Fibroblast of skin of scalp (primary cell): Measurements from ENCODE around the gene PTPN6.

Experiments
- DNase-seq: peaks from one replicate; pipeline ENCODE4 v3.0.0-alpha.2; 2013

PTPN6 gene

DNA sequence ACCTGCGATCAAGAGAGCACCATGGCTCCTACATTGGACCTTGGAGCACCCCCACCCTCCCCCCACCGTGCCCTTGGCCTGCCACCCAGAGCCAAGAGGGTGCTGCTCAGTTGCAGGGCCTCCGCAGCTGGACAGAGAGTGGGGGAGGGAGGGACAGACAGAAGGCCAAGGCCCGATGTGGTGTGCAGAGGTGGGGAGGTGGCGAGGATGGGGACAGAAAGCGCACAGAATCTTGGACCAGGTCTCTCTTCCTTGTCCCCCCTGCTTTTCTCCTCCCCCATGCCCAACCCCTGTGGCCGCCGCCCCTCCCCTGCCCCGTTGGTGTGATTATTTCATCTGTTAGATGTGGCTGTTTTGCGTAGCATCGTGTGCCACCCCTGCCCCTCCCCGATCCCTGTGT lies 9.4 kb upstream of the PTPN6 start:
- DNase-seq = no peak

DNA sequence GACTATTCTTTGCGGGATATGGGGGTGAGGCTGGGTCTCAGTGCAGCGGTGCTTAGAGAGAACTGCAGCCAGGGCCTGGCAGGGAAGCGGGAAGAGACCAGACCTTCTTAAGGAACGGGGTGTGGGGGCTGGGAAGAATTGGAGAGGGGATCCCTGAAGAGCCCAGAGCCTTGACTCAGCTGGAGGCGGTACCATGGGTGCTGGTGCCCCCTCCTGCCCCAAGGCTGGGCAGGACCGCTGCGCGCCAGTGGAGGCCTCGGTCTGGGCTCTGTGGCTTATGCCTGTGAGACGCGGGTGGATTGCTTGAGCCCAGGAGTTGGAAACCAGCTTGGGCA lies 8.9 kb upstream of the PTPN6 start:
- peak; percentile 29 for DNase-seq

DNA sequence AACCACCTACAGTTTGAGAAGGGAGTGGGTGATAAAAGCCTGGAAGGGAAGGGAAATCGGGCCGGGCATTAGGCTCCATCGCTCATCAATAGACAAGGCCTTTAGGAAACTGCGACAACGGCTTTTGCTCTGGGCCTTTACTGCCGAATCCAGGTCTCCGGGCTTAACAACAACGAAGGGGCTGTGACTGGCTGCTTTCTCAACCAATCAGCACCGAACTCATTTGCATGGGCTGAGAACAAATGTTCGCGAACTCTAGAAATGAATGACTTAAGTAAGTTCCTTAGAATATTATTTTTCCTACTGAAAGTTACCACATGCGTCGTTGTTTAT lies 7.8 kb upstream of the PTPN6 start:
- peak; percentile 93 for DNase-seq

DNA sequence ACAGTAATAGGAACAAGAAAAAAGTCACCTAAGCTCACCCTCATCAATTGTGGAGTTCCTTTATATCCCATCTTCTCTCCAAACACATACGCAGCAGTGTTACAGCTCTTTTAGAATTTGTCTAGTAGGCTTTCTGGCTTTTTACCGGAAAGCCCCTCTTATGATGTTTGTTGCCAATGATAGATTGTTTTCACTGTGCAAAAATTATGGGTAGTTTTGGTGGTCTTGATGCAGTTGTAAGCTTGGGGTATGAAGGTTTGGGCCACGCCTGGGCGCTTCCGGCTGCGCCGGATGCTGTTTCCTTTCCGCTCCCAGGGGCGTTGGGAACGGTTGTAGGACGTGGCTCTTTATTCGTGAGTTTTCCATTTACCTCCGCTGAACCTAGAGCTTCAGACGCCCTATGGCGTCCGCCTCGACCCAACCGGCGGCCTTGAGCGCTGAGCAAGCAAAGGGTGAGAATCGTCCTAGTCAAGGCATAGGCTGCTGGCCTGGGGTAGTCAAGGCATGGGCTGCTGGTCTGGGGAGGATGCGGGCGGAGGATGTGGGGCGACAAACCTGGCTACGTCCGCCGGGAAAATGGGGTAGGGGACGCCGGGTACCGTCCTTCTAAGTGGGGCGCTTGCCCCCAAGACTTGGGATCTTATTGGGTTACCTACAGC lies 7.3 kb upstream of the PTPN6 start, which contains the start of the genes C12orf57 and RNU7-1:
Gene C12orf57 (plus strand): TSS at position 301 of the 659 bp plus-strand sequence. CDS start 100 bp downstream, at position 401.
Gene RNU7-1 (plus strand): TSS at position 95 of the 659 bp plus-strand sequence.
- peak; percentile 97 for DNase-seq

DNA sequence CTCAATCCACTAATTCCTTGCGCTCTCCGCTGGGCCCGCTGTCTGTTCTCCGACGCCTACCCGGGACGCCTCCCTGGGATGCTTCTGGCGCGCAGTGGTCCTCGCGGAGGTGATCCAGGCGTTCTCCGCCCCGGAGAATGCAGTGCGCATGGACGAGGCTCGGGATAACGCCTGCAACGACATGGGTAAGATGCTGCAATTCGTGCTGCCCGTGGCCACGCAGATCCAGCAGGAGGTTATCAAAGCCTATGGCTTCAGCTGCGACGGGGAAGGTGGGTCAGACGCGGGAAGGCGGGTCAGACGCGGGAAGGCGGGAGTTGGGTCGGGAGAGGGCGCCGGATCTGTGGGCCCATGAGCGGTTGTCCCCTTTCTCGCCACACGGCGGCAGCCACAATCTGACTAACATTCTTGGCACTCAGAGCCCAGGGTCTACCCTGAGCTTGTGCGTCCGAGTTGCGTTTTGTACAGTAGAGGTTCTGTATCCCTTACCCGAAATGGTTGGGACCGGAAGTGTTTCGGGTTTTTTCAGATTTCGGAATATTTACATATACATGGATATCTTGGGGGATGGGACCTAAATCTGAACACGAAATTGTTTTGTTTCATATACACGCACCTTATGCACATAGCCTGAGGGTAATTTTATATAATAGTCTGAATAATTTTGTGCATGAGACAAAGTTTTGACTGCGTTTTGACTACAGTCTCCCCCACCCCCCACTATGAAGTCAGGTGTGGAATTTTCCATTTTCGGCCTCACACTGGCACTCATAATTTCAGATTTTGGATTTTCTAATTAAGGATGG lies 6.6 kb upstream of the PTPN6 start:
- DNase-seq = peak; percentile 93

DNA sequence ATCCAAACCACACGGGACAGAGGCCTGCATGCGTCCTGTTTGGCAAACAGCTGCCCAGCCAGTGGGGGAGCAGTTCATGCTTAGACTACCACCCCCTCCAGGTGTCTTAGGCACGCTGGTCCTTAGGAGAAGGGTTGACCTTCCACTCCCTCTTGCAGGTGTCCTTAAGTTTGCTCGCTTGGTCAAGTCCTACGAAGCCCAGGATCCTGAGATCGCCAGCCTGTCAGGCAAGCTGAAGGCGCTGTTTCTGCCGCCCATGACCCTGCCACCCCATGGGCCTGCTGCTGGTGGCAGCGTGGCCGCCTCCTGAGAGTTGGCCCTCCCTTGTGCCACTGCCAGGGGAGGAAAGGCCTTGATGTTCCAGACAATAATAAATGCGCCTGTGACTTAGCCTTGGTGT lies 5.5 kb upstream of the PTPN6 start:
- DNase-seq = no peak

DNA sequence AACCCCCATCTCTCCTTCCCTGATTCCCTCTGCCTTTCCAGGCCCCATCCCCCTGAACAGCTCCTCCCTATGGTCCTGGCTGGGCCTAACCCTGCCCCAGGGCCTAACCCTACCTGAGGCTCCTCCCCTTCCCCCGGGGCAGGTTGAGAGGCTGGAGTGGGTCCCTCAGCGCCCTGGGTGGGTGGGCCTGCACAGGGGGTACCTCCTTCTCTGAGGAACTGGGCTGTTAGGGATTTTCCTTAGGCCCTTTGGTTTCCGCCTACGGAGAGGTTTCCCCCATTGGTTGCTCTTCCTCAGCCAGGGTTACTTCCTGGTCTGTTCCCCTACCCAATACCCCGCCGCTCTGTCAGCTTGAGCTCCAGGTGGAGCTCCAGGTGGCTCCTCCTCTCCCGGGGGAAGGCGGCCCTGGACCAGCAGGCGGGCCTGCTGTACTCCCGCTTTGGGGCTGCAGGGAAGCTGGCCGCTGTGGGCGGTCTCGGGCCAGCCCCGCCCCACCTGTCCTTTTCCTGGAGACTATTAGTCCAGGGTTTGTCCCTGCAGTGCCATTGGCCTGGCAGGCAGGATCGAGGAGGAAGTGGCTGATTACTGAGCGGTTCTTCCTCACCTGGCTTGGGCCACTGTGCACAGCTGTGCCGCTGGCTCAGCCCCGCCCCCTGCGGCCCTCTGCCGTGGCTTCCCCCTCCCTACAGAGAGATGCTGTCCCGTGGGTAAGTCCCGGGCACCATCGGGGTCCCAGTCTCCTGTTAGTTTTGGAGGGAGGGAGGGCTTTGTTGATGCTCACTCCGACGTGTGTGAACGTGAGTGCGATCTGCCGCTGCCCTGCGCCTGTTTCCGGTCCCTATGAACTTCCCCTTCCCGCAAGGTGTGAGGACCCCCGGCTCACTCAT lies 4.9 kb upstream of the PTPN6 start:
- DNase-seq = no peak

DNA sequence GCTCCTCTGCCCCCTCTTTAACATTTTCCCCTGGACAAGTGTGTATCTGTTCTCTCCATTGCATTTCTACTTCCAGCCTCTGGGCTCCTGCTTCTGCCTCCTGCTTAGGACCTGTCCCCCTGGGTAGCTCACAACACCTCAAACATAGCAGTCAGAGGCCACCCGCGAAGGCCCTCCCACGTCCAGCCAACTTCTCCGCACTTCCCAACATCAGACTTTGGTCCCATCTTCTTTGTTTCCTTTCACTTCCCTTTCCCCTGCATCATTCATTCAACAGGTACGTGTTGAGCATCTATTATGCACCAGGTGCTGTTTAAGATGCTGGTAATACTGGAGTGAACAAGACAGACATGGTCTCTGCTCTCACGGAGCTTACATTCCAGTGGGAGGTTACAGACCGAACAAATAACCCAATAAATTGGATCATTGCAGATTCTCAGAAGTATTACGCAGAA lies 4.2 kb upstream of the PTPN6 start:
- no peak for DNase-seq

DNA sequence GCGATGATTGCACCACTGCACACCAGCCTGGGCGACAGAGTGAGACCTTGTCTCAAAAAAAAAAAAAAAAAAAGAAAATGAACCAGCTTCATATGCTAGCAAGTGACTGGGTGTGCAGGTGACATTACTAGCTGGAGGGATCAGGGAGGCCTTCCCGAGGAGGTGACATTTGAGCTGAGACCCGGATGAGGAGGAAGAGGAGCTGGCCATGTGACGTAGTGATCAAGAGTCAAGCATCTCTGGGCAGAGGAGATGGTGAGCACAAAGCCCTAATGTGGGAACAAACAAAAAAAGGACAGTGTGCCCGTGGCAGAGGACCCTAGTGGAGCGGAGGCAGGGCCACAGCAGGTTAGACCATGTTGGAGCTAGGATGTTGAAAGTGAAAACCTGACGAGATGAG lies 3.5 kb upstream of the PTPN6 start:
- DNase-seq = no peak

DNA sequence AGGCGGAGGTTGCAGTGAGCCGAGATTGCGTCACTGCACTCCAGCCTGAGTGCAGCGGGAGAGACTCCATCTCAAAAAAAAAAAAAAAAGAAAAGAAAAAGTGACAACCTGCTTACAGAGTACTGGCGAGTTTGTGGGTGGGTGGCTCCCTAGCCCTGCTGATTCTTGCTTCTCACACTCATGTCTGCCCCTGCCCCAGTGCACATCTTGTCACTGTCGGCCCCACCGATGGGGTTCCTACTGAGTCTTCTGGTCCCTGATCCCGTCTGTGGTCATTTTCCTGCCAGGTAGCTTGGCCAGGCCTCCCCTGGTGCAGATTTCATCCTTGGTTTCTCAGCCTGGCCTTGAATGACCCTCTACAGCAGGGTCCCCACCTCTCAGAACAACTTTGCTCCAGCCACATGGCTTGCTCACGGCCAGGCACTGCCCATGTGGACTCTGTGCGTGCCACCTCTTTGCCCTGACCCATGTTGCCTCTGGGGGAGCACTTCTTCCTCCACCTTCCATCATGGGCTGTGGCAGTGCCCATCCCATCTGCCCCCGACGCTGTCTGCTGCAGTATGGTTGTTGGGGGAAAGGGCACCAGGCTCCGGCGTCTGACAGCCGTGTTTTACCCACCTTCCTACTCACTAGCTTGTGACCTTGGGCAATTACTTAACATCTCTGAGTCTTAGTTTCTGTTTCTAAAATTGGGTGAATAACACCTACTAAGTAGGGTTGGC lies 2.1 kb upstream of the PTPN6 start:
- DNase-seq = no peak

DNA sequence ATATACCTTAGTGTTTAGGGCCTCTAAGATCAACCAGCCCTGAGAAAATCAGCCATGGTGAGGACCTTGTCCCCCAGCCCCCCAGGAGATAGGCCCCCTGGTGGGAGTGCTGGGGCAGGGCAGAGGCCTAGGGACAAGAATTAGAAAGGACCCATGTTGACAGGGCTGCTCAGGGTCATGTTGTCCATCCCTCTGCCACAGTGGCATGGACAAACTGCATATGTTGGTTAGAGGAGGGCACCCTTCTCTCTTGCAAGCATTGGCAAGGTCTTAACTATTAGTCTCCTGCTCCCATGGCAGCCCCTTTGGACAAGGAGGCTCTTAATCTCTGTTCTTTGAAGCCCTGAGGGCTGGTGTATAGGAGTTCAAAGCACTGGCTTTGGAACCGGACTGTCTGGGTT lies 755 bp upstream of the PTPN6 start:
- DNase-seq = no peak

DNA sequence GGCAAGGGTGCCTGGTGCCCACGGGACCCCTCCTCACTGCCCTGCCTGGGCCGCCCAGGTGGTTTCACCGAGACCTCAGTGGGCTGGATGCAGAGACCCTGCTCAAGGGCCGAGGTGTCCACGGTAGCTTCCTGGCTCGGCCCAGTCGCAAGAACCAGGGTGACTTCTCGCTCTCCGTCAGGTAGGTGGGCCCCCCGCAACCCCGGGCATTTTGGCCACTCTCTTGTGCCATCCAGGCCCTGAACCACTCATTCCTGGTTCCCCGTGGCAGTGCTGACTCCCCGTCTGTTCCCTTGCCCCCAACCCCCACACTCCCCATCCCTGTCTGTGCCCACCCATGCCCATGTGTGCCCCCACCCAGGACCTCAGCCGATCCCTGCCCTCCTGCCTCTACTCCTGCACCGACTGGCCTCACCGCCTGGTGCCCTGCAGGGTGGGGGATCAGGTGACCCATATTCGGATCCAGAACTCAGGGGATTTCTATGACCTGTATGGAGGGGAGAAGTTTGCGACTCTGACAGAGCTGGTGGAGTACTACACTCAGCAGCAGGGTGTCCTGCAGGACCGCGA lies 480 bp downstream of the PTPN6 start:
- no peak for DNase-seq

DNA sequence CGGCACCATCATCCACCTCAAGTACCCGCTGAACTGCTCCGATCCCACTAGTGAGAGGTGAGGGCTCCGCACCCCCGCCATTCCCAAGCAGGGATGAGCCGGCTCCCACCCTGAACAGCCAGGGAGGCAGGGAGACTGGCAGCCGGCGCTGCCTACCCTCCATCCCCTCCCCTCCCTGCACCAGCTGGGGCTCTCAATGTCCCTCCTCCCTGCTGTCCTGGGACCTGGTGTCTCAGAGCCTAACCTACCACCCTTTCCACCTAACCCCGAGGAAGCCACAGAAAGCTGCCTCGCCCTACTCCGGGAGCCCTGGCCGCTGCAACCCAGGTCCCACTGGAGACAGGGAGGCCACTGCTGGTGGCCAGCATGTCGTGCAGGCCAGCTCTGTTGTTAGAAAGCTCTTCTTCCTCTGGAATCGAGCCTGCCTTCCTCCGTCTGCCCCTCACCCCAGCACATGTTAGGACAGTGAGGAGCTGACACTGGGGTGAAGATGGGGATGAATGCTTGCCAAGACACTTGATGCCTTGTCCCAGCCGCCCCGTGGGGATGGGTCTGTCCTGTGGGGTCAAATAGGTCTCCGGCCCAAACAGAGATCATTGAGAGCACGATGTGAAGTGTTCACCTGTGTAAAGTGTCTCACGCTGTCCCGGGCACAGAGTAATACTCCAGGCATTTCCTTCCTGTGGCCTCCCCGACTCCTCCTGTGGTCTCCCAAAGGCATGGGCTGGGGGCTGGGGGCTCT lies 1.1 kb downstream of the PTPN6 start:
- no peak for DNase-seq

DNA sequence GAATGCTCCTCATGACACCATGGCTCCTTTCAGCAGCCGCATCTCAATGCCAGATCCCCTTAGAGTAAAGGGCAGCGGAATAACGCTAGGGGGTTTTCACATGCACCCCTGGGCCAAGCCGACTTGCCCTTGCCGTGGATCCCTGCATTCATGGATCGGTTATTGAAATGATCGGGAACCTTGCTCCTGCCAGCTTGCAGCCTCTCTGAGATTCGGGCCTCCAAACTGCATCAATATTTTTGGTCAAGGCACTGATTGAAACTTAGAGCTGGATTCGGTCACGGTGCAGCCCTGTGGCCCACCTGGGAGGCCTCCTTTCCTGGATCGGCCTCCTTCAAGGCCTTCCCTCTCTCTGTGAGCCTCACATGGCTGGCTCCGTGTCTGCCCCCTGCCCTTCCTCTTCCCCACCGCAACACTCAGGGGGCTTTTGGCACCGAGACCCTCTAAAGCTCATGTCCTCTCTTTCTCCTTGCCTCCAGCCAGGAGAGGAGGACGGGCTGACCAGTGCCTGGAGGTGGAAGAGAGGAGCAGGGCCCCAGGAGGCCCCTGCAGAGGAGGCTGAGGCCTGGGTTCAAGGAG lies 1.8 kb downstream of the PTPN6 start:
- DNase-seq = no peak

DNA sequence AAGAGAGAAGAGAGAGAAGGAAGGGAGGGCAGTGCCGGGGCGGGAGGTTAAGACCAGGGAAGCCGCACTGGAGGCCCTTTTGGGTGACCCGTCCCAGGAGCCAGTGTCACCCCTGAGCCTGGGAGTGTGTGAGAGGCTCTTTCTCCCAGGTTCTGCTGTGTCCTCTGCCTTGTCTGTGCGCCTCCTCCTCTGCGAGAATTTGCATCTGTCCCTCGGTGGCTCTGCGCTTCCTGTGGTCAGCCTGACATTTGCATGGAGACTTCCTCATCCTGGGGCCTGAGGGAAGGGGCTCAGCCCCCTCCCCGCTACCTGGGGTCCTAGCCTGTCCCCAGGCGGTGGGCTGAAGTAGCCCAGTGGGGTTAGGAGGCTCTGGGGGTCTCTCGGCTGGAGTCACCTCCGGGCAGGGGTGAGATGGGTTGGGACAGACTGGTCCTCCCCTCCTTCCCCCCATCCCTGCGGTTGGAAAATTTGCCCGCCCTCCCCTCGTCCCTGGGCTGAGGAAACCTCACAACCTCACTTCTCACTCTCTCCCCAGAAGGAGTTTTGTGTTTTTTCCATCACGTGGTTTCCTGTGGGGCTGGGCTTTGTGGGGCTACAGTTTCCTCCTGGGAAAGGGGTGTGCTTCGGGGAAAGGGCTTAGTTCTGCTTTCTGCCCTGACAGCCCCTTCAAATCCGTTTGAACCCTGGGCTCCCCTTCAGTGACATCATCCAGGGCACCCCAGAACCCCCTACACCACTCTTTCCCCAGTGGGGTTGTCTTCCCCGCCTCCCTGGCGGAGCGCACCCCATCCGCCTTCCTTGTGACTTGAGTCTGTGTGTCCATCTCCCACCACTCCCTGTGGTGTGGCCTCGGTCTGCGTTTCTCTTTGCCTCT lies 2.5 kb downstream of the PTPN6 start:
- DNase-seq = peak; percentile 65

DNA sequence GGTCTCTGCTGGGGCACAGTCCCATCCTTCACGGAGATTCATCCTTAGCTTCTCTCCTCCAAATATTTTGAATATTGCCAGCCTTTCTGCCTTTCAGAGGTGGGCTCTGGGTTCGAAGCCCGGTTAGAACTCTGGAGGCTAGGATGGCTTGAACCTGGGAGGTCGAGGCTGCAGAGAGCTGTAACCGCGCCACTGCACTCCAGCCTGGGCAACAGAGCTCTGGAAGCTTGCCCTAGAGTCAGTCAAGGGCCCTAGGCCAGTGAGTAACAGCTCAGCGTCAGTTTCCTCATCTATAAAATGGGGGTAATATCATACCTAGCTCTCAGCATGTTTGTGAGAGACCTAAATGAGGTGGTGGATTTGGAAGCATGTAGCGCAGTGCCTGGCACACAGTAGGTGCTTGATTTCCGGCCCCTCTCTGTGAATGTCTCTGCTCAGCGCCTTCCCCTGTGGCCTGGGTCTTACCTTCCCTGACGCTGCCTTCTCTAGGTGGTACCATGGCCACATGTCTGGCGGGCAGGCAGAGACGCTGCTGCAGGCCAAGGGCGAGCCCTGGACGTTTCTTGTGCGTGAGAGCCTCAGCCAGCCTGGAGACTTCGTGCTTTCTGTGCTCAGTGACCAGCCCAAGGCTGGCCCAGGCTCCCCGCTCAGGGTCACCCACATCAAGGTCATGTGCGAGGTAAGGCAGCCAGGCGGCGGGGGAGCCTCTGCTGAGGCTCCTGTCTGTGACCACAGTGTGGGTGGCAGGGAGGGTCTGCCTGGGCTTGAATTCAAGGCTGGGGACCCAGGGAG lies 3.4 kb downstream of the PTPN6 start:
- DNase-seq = no peak

DNA sequence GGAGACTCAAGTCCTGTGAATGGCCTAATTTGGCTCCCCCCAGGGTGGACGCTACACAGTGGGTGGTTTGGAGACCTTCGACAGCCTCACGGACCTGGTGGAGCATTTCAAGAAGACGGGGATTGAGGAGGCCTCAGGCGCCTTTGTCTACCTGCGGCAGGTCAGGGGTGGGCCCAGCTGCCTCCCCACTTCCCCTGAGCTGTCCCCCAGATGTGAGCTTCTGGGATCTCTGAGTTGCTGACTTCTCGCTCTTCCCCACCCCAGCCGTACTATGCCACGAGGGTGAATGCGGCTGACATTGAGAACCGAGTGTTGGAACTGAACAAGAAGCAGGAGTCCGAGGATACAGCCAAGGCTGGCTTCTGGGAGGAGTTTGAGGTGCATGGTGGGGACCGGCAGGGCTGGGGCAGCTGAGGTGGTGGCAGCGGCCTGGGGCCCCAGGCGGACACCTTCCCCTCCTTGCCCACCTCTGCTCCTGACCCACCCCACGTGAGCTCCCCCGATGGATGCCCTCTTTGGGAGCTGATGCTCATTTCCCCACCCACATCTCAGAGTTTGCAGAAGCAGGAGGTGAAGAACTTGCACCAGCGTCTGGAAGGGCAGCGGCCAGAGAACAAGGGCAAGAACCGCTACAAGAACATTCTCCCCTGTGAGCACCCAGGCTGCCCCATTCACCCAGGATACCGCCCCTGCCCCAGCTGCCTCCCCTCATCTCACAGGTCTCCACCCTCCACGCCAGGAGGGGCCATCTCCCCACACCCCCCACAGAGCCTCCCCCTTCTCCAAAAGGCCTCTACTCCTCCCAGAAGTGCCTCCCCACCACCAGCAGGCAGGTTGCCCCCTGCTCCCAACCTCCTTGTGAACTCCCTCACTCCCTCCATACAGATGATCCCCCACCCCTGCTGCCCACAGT lies 4.2 kb downstream of the PTPN6 start:
- no peak for DNase-seq
